Measurements from ENCODE around the gene ATXN7.

DNA sequence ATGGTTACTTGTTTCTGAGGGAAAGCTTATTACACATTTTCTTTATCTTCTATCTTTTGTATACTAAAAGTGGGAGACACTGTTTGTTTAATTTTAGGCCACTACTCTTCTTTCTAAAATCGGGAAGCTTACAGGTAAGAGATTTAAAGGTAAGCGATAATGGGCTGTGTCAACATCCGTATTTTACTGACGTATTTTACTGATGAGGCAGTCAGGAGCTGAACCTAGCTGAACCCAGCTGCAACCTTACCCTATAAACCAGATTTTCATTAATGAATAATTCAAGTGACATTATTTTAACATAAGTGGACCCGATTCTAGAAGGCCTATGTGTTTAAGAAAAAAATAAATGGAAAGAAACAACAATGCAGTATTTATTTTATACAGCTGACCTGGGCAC lies 146.5 kb downstream of the ATXN7 start:
- TF ChIP-seq, protein P1, sequence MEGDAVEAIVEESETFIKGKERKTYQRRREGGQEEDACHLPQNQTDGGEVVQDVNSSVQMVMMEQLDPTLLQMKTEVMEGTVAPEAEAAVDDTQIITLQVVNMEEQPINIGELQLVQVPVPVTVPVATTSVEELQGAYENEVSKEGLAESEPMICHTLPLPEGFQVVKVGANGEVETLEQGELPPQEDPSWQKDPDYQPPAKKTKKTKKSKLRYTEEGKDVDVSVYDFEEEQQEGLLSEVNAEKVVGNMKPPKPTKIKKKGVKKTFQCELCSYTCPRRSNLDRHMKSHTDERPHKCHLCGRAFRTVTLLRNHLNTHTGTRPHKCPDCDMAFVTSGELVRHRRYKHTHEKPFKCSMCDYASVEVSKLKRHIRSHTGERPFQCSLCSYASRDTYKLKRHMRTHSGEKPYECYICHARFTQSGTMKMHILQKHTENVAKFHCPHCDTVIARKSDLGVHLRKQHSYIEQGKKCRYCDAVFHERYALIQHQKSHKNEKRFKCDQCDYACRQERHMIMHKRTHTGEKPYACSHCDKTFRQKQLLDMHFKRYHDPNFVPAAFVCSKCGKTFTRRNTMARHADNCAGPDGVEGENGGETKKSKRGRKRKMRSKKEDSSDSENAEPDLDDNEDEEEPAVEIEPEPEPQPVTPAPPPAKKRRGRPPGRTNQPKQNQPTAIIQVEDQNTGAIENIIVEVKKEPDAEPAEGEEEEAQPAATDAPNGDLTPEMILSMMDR (IDR thresholded peaks at IDR 0.05), result no peak
- no peak for TF ChIP-seq POLR2AphosphoS5 (IDR thresholded peaks at IDR 0.05)
- TF ChIP-seq POLR2A (IDR thresholded peaks at IDR 0.05), result no peak

All from breast epithelium (tissue), 3 donors.